ENCODE data around the gene RNFT1.

RNFT1 gene

DNA sequence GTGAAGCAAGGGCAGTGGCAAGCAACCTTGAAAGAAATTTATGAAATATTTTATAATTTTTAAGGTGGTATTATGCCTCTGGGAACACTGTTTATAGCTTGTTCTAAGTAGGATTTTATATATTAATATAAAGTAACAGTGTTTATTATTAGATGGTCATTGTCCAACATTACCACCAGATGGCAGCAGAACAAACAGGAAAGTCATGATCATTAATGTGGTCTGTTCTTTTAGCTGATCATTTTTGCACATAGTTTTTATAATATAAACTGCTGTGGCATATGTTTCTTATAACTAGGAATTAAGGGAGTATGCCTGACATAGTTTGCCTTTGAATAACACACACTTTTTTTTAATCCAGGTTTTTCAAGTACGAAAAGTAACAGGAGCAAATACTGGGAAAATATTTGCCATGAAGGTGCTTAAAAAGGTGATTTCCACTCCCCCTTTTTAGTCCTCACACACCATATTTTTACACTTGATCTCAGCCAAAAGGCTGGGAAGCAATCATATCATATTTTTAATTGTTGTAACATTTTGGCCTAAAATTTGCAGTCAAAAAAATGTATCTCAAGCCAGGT is 50.2 kb downstream of the RNFT1 start:
- H3K4me1 ChIP-seq (ENCODE audit: control insufficient read depth, insufficient read depth, low read length), result peaks cover 8% of the 10 kb centered on the region; the same call in 1 of the 2 replicates
- H3K9me3 ChIP-seq (ENCODE audit: control insufficient read depth, insufficient read depth, low read depth, low read length), result no peaks in the 10 kb centered on the region
- no peak overlapping the region for H3K4me3 ChIP-seq (ENCODE audit: low read depth, low read length)
- ChIA-PET POLR2A (no interaction called here), CTCF (interaction anchor here (0.5 to 3.3 kb wide), 48 partner anchors 8 to 604 kb away, joined by 3 to 42 read pairs (median 4); partner anchors contain the start of genes RNFT1, RPS6KB1 and TUBD1)
- no peak overlapping the region for H3K27ac ChIP-seq (ENCODE audit: extremely low read depth, low read depth, low read length)
- no peak for TF ChIP-seq ZNF202 (tag by site-specific recombination; IDR thresholded peaks at IDR 0.05; ENCODE audit: borderline replicate concordance)
- TF ChIP-seq ZNF660 (tag by site-specific recombination; IDR thresholded peaks at IDR 0.05), result 0 out of 2 replicates have a peak, but pooled peaks have one; percentile 43
- TF ChIP-seq ZNF654 (tag by site-specific recombination; IDR thresholded peaks at IDR 0.05; ENCODE audit: low read depth), result peak; percentile 58
- TF ChIP-seq ZNF214 (tag by site-specific recombination; IDR thresholded peaks at IDR 0.05; ENCODE audit: borderline replicate concordance), result no peak
- H3K36me3 ChIP-seq (ENCODE audit: control insufficient read depth in 2 of 2, insufficient read depth in 1 of 2, low read length in 2 of 2), result peaks cover 66 to 77% of the 10 kb centered on the region in 2 experiments

DNA sequence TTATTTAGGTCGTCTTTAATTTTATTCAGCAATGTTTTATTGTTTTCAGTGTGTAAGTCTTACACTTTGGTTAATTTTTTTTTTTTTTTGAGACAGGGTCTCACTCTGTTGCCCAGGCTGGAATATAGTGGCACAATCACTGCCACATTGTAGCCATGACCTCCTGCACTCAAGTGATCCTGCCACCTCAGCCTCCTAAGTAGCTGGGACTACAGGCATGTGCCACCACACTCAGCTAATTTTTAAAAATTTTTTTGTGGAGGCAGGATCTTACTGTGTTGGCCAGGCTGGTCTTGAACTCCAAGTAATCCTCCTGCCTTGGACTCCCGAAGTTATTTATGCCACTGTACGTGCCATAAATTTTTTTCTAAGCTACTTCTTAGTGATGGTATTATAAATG is 57.1 kb downstream of the RNFT1 start:
- peaks cover 19 to 48% of the 10 kb centered on the region in 2 experiments for H3K36me3 ChIP-seq (ENCODE audit: control insufficient read depth in 2 of 2, insufficient read depth in 1 of 2, low read length in 2 of 2)
- ChIA-PET POLR2A (interaction anchor here (0.5 kb wide), 1 partner anchor 598 kb away, joined by 4 read pairs; no protein-coding TSS in a partner anchor), CTCF (interaction anchor here (0.5 to 0.7 kb wide), 2 partner anchors 14 to 69 kb away, joined by 3 to 6 read pairs; no protein-coding TSS in a partner anchor)
- no peak overlapping the region for H3K4me3 ChIP-seq (ENCODE audit: low read depth, low read length)
- no peak overlapping the region for H3K27ac ChIP-seq (ENCODE audit: extremely low read depth, low read depth, low read length)
- peaks cover 3% of the 10 kb centered on the region; the same call in 1 of the 2 replicates for H3K4me1 ChIP-seq (ENCODE audit: control insufficient read depth, insufficient read depth, low read length)
- peak; percentile 97 for TF ChIP-seq ZNF121 (tag by site-specific recombination; IDR thresholded peaks at IDR 0.05)
- no peak for TF ChIP-seq FEZF1 (tag by site-specific recombination; IDR thresholded peaks at IDR 0.05)
- no peaks in the 10 kb centered on the region for H3K9me3 ChIP-seq (ENCODE audit: control insufficient read depth, insufficient read depth, low read depth, low read length)

DNA sequence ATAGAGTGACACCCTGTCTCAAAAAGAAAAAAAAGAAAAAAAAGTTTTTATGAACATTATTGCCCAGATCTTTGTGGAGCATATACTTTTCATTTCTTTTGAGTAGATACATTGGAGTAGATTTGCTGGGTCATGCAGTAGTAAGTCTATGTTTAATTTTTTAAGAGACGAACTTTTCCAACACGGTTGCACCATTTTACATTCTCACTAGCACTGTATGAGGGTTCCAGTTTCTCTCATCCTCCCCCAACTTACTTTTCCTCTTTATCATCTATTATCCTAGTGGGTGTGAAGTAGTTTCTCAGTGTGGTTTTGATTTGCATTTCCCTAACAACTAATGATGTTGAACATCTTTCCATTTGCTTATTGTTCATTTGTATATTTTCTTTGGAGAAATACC is 61.1 kb downstream of the RNFT1 start:
- no peaks in the 10 kb centered on the region for H3K9me3 ChIP-seq (ENCODE audit: control insufficient read depth, insufficient read depth, low read depth, low read length)
- peaks cover 8 to 47% of the 10 kb centered on the region in 2 experiments; a peak in 2 of 3 replicates for H3K36me3 ChIP-seq (ENCODE audit: control insufficient read depth in 2 of 2, insufficient read depth in 1 of 2, low read length in 2 of 2)
- TF ChIP-seq ZNF433 (tag by site-specific recombination; IDR thresholded peaks at IDR 0.05; ENCODE audit: low read depth) (no peak), ZFP3 (tag by site-specific recombination; IDR thresholded peaks at IDR 0.05; ENCODE audit: low read depth) (no peak), ZFP41 (tag by site-specific recombination; IDR thresholded peaks at IDR 0.05; ENCODE audit: borderline replicate concordance) (no peak), ZNF768 (tag by site-specific recombination; IDR thresholded peaks at IDR 0.05) (no peak), ZNF335 (tag by site-specific recombination; conservative IDR thresholded peaks at IDR 0.05) (no peak), ZNF777 (tag by site-specific recombination; IDR thresholded peaks at IDR 0.05; ENCODE audit: borderline replicate concordance) (no peak), ZNF350 (tag by site-specific recombination; IDR thresholded peaks at IDR 0.05) (no peak)
- TF ChIP-seq, protein P1, sequence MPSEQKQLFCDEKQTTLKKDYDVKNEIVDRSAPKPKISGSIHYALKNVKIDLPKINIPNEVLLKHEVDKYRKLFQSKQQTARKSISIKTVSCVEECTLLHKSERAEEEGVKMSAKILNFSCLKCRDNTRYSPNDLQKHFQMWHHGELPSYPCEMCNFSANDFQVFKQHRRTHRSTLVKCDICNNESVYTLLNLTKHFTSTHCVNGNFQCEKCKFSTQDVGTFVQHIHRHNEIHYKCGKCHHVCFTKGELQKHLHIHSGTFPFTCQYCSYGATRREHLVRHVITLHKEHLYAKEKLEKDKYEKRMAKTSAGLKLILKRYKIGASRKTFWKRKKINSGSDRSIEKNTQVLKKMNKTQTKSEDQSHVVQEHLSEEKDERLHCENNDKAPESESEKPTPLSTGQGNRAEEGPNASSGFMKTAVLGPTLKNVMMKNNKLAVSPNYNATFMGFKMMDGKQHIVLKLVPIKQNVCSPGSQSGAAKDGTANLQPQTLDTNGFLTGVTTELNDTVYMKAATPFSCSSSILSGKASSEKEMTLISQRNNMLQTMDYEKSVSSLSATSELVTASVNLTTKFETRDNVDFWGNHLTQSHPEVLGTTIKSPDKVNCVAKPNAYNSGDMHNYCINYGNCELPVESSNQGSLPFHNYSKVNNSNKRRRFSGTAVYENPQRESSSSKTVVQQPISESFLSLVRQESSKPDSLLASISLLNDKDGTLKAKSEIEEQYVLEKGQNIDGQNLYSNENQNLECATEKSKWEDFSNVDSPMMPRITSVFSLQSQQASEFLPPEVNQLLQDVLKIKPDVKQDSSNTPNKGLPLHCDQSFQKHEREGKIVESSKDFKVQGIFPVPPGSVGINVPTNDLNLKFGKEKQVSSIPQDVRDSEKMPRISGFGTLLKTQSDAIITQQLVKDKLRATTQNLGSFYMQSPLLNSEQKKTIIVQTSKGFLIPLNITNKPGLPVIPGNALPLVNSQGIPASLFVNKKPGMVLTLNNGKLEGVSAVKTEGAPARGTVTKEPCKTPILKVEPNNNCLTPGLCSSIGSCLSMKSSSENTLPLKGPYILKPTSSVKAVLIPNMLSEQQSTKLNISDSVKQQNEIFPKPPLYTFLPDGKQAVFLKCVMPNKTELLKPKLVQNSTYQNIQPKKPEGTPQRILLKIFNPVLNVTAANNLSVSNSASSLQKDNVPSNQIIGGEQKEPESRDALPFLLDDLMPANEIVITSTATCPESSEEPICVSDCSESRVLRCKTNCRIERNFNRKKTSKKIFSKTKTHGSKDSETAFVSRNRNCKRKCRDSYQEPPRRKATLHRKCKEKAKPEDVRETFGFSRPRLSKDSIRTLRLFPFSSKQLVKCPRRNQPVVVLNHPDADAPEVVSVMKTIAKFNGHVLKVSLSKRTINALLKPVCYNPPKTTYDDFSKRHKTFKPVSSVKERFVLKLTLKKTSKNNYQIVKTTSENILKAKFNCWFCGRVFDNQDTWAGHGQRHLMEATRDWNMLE (tag by site-specific recombination; conservative IDR thresholded peaks at IDR 0.05; ENCODE audit: low read depth), result no peak
- no peak overlapping the region for H3K4me3 ChIP-seq (ENCODE audit: low read depth, low read length)
- no peak overlapping the region for H3K27ac ChIP-seq (ENCODE audit: extremely low read depth, low read depth, low read length)
- CTCF ChIA-PET, result interaction anchor here (0.6 to 4.7 kb wide), 2 partner anchors 9 to 11 kb away, joined by 3 to 42 read pairs; no protein-coding TSS in a partner anchor
- peaks cover 10% of the 10 kb centered on the region for H3K4me1 ChIP-seq (ENCODE audit: control insufficient read depth, insufficient read depth, low read length)
- POLR2A ChIA-PET, result no interaction called here

All from HEK293 (cell line).